ENCODE measurements around the gene SCYL3.

DNA sequence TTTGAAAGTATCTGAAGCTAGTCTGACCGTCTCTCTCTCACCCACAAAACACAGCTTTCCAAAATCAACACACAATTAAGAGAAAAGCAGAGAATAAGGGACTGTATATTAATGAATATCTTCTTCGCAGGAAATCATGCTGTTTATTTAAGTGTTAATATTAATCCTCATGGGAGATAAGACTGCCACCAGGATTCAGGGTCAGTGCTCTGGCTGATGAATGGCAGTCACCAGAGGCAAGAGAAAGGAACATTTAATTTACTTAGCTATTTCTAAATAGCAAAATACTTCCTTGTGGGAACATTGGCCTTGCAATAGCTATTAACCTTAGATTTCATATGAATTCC, 2.2 kb downstream of the SCYL3 start:
- TF ChIP-seq CHD2 (IDR thresholded peaks at IDR 0.05; ENCODE audit: low read length, partially characterized antibody): no peak
- TF ChIP-seq, protein P1, sequence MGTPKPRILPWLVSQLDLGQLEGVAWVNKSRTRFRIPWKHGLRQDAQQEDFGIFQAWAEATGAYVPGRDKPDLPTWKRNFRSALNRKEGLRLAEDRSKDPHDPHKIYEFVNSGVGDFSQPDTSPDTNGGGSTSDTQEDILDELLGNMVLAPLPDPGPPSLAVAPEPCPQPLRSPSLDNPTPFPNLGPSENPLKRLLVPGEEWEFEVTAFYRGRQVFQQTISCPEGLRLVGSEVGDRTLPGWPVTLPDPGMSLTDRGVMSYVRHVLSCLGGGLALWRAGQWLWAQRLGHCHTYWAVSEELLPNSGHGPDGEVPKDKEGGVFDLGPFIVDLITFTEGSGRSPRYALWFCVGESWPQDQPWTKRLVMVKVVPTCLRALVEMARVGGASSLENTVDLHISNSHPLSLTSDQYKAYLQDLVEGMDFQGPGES (IDR thresholded peaks at IDR 0.05; ENCODE audit: low read depth, low read length): no peak
- TF ChIP-seq, protein P2, sequence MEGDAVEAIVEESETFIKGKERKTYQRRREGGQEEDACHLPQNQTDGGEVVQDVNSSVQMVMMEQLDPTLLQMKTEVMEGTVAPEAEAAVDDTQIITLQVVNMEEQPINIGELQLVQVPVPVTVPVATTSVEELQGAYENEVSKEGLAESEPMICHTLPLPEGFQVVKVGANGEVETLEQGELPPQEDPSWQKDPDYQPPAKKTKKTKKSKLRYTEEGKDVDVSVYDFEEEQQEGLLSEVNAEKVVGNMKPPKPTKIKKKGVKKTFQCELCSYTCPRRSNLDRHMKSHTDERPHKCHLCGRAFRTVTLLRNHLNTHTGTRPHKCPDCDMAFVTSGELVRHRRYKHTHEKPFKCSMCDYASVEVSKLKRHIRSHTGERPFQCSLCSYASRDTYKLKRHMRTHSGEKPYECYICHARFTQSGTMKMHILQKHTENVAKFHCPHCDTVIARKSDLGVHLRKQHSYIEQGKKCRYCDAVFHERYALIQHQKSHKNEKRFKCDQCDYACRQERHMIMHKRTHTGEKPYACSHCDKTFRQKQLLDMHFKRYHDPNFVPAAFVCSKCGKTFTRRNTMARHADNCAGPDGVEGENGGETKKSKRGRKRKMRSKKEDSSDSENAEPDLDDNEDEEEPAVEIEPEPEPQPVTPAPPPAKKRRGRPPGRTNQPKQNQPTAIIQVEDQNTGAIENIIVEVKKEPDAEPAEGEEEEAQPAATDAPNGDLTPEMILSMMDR (IDR thresholded peaks at IDR 0.05): no peak
- TF ChIP-seq YY1 (IDR thresholded peaks at IDR 0.05; ENCODE audit: low read depth): no peak
- TF ChIP-seq, protein P3, sequence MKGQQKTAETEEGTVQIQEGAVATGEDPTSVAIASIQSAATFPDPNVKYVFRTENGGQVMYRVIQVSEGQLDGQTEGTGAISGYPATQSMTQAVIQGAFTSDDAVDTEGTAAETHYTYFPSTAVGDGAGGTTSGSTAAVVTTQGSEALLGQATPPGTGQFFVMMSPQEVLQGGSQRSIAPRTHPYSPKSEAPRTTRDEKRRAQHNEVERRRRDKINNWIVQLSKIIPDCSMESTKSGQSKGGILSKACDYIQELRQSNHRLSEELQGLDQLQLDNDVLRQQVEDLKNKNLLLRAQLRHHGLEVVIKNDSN (IDR thresholded peaks at IDR 0.05; ENCODE audit: borderline replicate concordance, low read depth): no peak
- TF ChIP-seq, protein P4, sequence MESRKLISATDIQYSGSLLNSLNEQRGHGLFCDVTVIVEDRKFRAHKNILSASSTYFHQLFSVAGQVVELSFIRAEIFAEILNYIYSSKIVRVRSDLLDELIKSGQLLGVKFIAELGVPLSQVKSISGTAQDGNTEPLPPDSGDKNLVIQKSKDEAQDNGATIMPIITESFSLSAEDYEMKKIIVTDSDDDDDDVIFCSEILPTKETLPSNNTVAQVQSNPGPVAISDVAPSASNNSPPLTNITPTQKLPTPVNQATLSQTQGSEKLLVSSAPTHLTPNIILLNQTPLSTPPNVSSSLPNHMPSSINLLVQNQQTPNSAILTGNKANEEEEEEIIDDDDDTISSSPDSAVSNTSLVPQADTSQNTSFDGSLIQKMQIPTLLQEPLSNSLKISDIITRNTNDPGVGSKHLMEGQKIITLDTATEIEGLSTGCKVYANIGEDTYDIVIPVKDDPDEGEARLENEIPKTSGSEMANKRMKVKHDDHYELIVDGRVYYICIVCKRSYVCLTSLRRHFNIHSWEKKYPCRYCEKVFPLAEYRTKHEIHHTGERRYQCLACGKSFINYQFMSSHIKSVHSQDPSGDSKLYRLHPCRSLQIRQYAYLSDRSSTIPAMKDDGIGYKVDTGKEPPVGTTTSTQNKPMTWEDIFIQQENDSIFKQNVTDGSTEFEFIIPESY (IDR thresholded peaks at IDR 0.05; ENCODE audit: borderline replicate concordance, low read depth): no peak
- TF ChIP-seq POLR2AphosphoS5 (IDR thresholded peaks at IDR 0.05; ENCODE audit: low read depth, low read length): no peak
- TF ChIP-seq, protein P5, sequence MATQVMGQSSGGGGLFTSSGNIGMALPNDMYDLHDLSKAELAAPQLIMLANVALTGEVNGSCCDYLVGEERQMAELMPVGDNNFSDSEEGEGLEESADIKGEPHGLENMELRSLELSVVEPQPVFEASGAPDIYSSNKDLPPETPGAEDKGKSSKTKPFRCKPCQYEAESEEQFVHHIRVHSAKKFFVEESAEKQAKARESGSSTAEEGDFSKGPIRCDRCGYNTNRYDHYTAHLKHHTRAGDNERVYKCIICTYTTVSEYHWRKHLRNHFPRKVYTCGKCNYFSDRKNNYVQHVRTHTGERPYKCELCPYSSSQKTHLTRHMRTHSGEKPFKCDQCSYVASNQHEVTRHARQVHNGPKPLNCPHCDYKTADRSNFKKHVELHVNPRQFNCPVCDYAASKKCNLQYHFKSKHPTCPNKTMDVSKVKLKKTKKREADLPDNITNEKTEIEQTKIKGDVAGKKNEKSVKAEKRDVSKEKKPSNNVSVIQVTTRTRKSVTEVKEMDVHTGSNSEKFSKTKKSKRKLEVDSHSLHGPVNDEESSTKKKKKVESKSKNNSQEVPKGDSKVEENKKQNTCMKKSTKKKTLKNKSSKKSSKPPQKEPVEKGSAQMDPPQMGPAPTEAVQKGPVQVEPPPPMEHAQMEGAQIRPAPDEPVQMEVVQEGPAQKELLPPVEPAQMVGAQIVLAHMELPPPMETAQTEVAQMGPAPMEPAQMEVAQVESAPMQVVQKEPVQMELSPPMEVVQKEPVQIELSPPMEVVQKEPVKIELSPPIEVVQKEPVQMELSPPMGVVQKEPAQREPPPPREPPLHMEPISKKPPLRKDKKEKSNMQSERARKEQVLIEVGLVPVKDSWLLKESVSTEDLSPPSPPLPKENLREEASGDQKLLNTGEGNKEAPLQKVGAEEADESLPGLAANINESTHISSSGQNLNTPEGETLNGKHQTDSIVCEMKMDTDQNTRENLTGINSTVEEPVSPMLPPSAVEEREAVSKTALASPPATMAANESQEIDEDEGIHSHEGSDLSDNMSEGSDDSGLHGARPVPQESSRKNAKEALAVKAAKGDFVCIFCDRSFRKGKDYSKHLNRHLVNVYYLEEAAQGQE (IDR thresholded peaks at IDR 0.05; ENCODE audit: low read depth, low read length): no peak
- no peak for TF ChIP-seq FOXJ3 (CRISPR knock-in tag; IDR thresholded peaks at IDR 0.05)
- TF ChIP-seq, protein P6, sequence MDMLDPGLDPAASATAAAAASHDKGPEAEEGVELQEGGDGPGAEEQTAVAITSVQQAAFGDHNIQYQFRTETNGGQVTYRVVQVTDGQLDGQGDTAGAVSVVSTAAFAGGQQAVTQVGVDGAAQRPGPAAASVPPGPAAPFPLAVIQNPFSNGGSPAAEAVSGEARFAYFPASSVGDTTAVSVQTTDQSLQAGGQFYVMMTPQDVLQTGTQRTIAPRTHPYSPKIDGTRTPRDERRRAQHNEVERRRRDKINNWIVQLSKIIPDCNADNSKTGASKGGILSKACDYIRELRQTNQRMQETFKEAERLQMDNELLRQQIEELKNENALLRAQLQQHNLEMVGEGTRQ (IDR thresholded peaks at IDR 0.05; ENCODE audit: borderline replicate concordance, low read depth, low read length): no peak
- TF ChIP-seq MXI1 (IDR thresholded peaks at IDR 0.05; ENCODE audit: low read depth, low read length): no peak
- TF ChIP-seq EZH2phosphoT487 (IDR thresholded peaks at IDR 0.05; ENCODE audit: borderline replicate concordance, low read depth): no peak

Data from SK-N-SH (cell line).